MCF 10A (cell line): ENCODE measurements around the gene PITRM1. TPM values are rescaled to one million over a fixed set of nuclear protein-coding genes. Genes with fewer than 3 reads are reported as not detected.

ENCODE experiments used
- BruUV-seq: library from RNA; stranded (reverse); fragments of 400-500 nt; replicated peaks from 2 replicates; lab custom pipeline; 2021; lab: Mats Ljungman, UMichigan
- CTCF ChIA-PET: fragments of 300-600 bp; sonication (Branson Sonifier 250); formaldehyde crosslinking; extraction: SDS; loops from one replicate; lab custom pipeline; 2021; ENCODE audit warnings: antibody characterized with exemption, inconsistent platforms; lab: Yijun Ruan, JAX
- POLR2A ChIA-PET: fragments of 300-600, 350-650 bp; sonication (Branson Sonifier 250); formaldehyde crosslinking; extraction: SDS; loops from one replicate; lab custom pipeline; 2020; ENCODE audit warnings: antibody characterized with exemption, inconsistent platforms; lab: Yijun Ruan, JAX
- DNase-seq: peaks from one replicate; pipeline ENCODE4 v3.0.0-alpha.2; 2018; ENCODE audit not compliant: unreplicated experiment
- H3K27ac Mint-ChIP-seq: one replicate; pipeline ENCODE4 v1.8.0; 2022; ENCODE audit warnings: mild to moderate bottlenecking, low read depth, mixed read lengths; ENCODE audit not compliant: unreplicated experiment
- H3K27me3 Mint-ChIP-seq: one replicate; pipeline ENCODE4 v1.8.0; 2022; ENCODE audit warnings: mixed read lengths; ENCODE audit not compliant: insufficient read depth, unreplicated experiment
- H3K36me3 Mint-ChIP-seq: one replicate; pipeline ENCODE4 v1.8.0; 2022; ENCODE audit warnings: mild to moderate bottlenecking, moderate library complexity, mixed read lengths; ENCODE audit not compliant: insufficient read depth, unreplicated experiment
- H3K4me1 Mint-ChIP-seq: one replicate; pipeline ENCODE4 v1.8.0; 2022; ENCODE audit warnings: mixed read lengths; ENCODE audit not compliant: insufficient read depth, unreplicated experiment
- H3K4me3 Mint-ChIP-seq: one replicate; pipeline ENCODE4 v1.8.0; 2022; ENCODE audit warnings: mild to moderate bottlenecking, moderate library complexity, mixed read lengths; ENCODE audit not compliant: unreplicated experiment
- H3K9me3 Mint-ChIP-seq: one replicate; pipeline ENCODE4 v1.8.0; 2022; ENCODE audit warnings: mixed read lengths; ENCODE audit not compliant: unreplicated experiment
- intact Hi-C: fragments of 100-400 bp; cut with micrococcal nuclease; formaldehyde crosslinking; loops from 2 replicates; pipeline ENCODE4 v1.14.1; 2022
- total RNA-seq: library from RNA; stranded (reverse); gene quantifications from 2 replicates; pipeline ENCODE4 v1.2.3, GENCODE V29; 2022
- TF ChIP-seq, protein P1 (sequence below): fragments of 200-600 bp; IDR thresholded peaks from one replicate; pipeline ENCODE4 v1.8.0; 2022; ENCODE audit warnings: antibody characterized with exemption, mild to moderate bottlenecking; ENCODE audit not compliant: unreplicated experiment

Gene PITRM1
- total RNA-seq, 1 experiment from 2014 or later = 132 TPM

DNA sequence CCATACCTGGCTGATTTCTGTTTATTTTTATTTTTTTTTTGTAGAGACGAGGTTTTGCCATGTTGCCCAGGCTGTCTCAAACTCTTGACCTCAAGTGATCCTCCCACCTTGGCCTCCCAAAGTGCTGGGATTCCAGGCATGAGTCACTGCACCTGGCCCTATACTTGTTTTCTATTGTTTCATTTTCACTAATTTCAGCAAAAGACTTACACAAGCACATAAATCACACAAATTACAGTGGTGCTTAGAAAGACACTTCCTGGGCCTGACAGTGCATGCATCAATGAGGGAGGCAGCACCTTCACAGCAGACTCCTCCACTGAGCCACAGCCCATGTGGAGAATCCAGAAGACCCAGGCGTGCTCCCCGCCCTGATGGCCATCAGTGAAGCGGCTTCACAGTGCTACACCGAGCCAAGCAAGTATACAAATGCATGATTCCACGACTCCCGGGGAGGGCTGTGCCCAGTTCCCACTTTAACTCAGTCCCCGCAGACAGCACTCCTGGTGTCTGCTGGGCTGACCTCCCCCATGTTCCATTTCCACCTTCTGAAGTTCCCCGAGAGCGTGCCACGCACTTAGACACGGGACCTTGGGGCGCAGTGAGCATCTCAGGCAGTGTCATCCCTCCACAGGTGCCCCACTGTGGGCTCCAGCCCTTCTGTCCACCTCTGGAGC is 20.6 kb downstream of the PITRM1 start:
- no peaks in the 10 kb centered on the region for H3K27me3 Mint-ChIP-seq
- POLR2A ChIA-PET = interaction anchor here (0.6 to 2.2 kb wide), 2 partner anchors 8 to 21 kb away, joined by 3 to 7 read pairs; partner anchors contain the start of gene PITRM1
- no peaks in the 10 kb centered on the region for H3K4me1 Mint-ChIP-seq
- TF ChIP-seq, protein P1, sequence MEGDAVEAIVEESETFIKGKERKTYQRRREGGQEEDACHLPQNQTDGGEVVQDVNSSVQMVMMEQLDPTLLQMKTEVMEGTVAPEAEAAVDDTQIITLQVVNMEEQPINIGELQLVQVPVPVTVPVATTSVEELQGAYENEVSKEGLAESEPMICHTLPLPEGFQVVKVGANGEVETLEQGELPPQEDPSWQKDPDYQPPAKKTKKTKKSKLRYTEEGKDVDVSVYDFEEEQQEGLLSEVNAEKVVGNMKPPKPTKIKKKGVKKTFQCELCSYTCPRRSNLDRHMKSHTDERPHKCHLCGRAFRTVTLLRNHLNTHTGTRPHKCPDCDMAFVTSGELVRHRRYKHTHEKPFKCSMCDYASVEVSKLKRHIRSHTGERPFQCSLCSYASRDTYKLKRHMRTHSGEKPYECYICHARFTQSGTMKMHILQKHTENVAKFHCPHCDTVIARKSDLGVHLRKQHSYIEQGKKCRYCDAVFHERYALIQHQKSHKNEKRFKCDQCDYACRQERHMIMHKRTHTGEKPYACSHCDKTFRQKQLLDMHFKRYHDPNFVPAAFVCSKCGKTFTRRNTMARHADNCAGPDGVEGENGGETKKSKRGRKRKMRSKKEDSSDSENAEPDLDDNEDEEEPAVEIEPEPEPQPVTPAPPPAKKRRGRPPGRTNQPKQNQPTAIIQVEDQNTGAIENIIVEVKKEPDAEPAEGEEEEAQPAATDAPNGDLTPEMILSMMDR = no peak
- no TSS peak for BruUV-seq
- peaks cover 82% of the 10 kb centered on the region for H3K36me3 Mint-ChIP-seq
- CTCF ChIA-PET = interaction anchor here (0.6 kb wide), 1 partner anchor 628 kb away, joined by 4 read pairs; no protein-coding TSS in a partner anchor
- H3K9me3 Mint-ChIP-seq = no peaks in the 10 kb centered on the region
- intact Hi-C loops = no loop called here
- H3K27ac Mint-ChIP-seq = no peak overlapping the region
- DNase-seq = no peak
- no peak overlapping the region for H3K4me3 Mint-ChIP-seq

GRCh38 chr10:3150961-3151360 is 21.6 kb downstream of the PITRM1 start:
- Mint-ChIP-seq H3K9me3 (no peaks in the 10 kb centered on the region), H3K27ac (no peak overlapping the region), H3K27me3 (no peaks in the 10 kb centered on the region), H3K4me1 (no peaks in the 10 kb centered on the region), H3K36me3 (peaks cover 85% of the 10 kb centered on the region), H3K4me3 (no peak overlapping the region)
- no TSS peak for BruUV-seq
- POLR2A ChIA-PET = no interaction called here
- intact Hi-C loops = no loop called here
- no peak for DNase-seq
- TF ChIP-seq, protein P1 = no peak
- CTCF ChIA-PET = no interaction called here

DNA sequence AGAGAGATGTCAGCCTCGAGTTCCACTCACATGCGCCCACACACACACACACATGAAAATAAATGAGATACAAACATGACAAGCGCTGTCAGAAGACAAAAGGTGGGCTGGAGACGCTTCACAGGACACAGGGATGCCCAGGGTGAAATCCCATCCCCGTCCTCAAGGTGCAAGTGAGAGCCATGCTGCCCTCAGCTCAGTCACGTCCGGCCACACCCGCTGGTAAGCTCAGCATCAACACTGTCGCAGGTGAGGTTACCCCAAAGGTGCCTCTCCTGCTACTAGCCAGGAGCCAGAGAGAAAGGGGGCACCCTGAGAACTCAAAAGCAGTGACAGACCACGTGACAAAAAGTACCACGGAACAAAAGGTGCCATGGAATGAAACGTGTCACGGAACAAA is 22.2 kb downstream of the PITRM1 start:
- intact Hi-C loops = no loop called here
- Mint-ChIP-seq H3K4me3 (no peak overlapping the region), H3K4me1 (no peaks in the 10 kb centered on the region), H3K27ac (no peak overlapping the region), H3K27me3 (no peaks in the 10 kb centered on the region), H3K36me3 (peaks cover 85% of the 10 kb centered on the region), H3K9me3 (no peaks in the 10 kb centered on the region)
- DNase-seq = no peak
- ChIA-PET CTCF (no interaction called here), POLR2A (interaction anchor here (1.4 kb wide), 1 partner anchor 16 kb away, joined by 3 read pairs; no protein-coding TSS in a partner anchor)
- TF ChIP-seq, protein P1 = no peak
- BruUV-seq = no TSS peak

DNA sequence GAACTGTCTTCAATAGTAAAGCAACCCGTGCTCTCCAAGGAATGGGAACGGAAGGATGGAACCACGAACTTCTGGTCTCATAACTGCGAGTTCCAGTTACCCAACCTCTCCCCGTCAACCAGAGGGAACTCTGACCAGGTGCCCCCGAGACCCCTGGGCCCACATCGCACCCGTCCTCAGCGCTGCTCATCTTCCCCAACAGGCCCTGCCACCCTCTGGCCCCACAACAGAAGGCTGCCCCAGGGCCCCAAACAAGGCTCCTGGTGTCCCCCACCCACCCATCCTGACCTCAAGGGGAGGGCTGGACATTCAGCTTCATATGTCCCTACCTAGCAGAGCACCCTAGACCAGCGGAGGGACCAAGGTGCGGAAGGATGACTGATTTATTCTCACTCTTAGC is 22.7 kb downstream of the PITRM1 start:
- Mint-ChIP-seq H3K9me3 (no peaks in the 10 kb centered on the region), H3K27me3 (no peaks in the 10 kb centered on the region), H3K4me3 (no peak overlapping the region), H3K4me1 (no peaks in the 10 kb centered on the region), H3K36me3 (peaks cover 85% of the 10 kb centered on the region), H3K27ac (no peak overlapping the region)
- CTCF ChIA-PET = no interaction called here
- POLR2A ChIA-PET = interaction anchor here (0.7 to 1.4 kb wide), 2 partner anchors 16 to 104 kb away, joined by 3 read pairs; no protein-coding TSS in a partner anchor
- TF ChIP-seq, protein P1 = no peak
- intact Hi-C loops = no loop called here
- BruUV-seq = no TSS peak
- DNase-seq = no peak
